Duodenal mucosa (tissue), 2 donors: Measurements from ENCODE around the gene MGST2.
A peak's percentile ranks its signal among the peaks of the same experiment; 100 is the strongest.
"Not testable (repeated sequence)": the region's sequence is repeated elsewhere in the genome, so short reads cannot be mapped to it uniquely, and the experiment has no call there.

ENCODE experiments used
- H3K27ac ChIP-seq: one replicate; pipeline ENCODE4 v1.7.0; 2013; ENCODE audit warnings: low read depth, low read length
- H3K27me3 ChIP-seq, 2 donors: one replicate each; pipeline ENCODE4 v1.7.0; 2013; ENCODE audit warnings: low read length in 2 of 2, control low read depth in 1 of 2; ENCODE audit not compliant: insufficient read depth in 2 of 2, control insufficient read depth in 1 of 2
- H3K36me3 ChIP-seq, 2 donors: one replicate each; pipeline ENCODE4 v1.7.0; 2013; ENCODE audit warnings: low read length in 2 of 2, control low read depth in 1 of 2; ENCODE audit not compliant: insufficient read depth in 2 of 2, control insufficient read depth in 1 of 2
- H3K4me1 ChIP-seq, 2 donors: one replicate each; pipeline ENCODE4 v1.7.0; 2013; ENCODE audit warnings: low read length in 2 of 2, control low read depth in 1 of 2; ENCODE audit not compliant: insufficient read depth in 2 of 2, control insufficient read depth in 1 of 2
- H3K4me3 ChIP-seq, 2 donors: one replicate each; pipeline ENCODE4 v1.7.0; 2013; ENCODE audit warnings: low read length in 2 of 2, low read depth in 1 of 2
- H3K9ac ChIP-seq, 2 donors: one replicate each; pipeline ENCODE4 v1.7.0; 2013; ENCODE audit warnings: low read length in 2 of 2, low read depth in 1 of 2
- H3K9me3 ChIP-seq, 2 donors: one replicate each; pipeline ENCODE4 v1.7.0; 2013; ENCODE audit warnings: low read length in 2 of 2, control low read depth in 1 of 2; ENCODE audit not compliant: control insufficient read depth in 1 of 2

The MGST2 gene

GRCh38 chr4:139630126-139630495, 35.5 kb upstream of the MGST2 start:
- no peak overlapping the region for H3K4me3 ChIP-seq
- H3K27me3 ChIP-seq, result no peaks in the 10 kb centered on the region
- H3K27ac ChIP-seq, result no peak overlapping the region
- no peaks in the 10 kb centered on the region for H3K9me3 ChIP-seq
- no peaks in the 10 kb centered on the region for H3K36me3 ChIP-seq
- H3K9ac ChIP-seq, result no peak overlapping the region
- peaks cover 0 to 3% of the 10 kb centered on the region in 2 donors for H3K4me1 ChIP-seq

DNA sequence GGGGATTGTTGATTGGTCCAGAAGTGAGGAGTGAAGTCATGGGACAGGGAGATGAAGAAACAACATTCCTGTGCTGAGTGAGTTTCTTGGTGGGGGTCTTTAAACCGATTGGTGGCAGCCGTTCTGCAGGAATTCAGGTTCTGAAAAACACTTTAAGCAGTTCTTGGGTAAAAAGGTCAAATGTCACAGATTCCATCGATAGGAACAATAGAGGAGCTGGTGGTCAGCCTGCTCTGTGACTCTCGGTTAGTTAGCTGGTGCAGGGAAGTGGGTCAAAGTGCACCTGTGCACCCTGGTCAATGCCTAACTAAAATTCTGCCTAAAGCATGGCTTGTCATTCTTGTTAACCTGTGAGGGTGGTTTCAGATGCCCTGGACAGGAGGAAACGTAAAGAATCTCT, 34.6 kb upstream of the MGST2 start:
- H3K4me1 ChIP-seq, result peaks cover 0 to 3% of the 10 kb centered on the region in 2 donors
- H3K27ac ChIP-seq, result no peak overlapping the region
- H3K27me3 ChIP-seq, result no peaks in the 10 kb centered on the region
- H3K36me3 ChIP-seq, result no peaks in the 10 kb centered on the region
- H3K4me3 ChIP-seq, result no peak overlapping the region
- H3K9ac ChIP-seq, result no peak overlapping the region
- H3K9me3 ChIP-seq, result no peaks in the 10 kb centered on the region

DNA sequence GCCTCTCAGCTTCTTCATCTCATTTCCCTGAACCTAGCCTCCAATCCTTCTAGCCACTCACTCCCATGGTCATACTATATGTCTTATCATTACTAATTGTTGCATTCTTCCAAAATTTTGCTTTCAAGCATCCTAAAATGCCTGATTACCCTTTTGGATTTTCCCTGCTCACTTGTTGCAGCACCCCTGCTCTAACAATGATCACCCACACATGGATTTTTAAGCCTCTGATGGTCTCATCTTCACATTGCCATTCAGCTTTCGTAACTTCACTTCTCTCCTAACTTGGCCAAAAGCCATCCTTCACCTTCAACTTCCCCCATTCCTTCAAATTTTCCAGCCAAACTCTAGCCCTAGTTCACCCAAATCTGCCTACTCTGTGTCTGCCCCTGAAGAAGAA, 33.8 kb upstream of the MGST2 start:
- no peak overlapping the region for H3K4me3 ChIP-seq
- H3K27ac ChIP-seq, result no peak overlapping the region
- no peaks in the 10 kb centered on the region for H3K9me3 ChIP-seq
- H3K36me3 ChIP-seq, result no peaks in the 10 kb centered on the region
- H3K9ac ChIP-seq, result no peak overlapping the region
- peaks cover 0 to 3% of the 10 kb centered on the region in 2 donors for H3K4me1 ChIP-seq
- no peaks in the 10 kb centered on the region for H3K27me3 ChIP-seq

DNA sequence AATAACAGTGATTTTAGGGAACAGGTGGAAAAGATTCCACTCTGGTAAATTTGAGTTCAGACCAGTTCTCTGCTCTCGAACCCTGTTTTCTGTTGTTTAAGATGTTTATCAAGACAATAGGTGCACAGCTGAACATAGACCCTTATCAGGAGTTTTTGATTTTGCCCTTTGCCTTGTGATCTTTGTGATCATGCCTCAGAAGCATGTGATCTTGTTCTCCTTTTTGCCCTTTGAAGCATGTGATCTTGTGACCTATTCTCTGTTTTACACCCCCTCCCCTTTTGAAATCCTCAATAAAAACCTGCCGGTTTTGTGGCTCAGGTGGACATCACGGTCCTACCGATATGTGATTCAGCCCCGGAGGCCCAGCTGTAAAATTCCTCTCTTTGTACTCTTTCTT, 32.9 kb upstream of the MGST2 start:
- not testable (repeated sequence) for H3K36me3 ChIP-seq, H3K9ac ChIP-seq, H3K9me3 ChIP-seq, H3K4me1 ChIP-seq, H3K27me3 ChIP-seq, H3K4me3 ChIP-seq, H3K27ac ChIP-seq

- Histone ChIP-seq H3K27me3 (no peaks in the 10 kb centered on the region), H3K4me3 (peak overlapping the region; percentile 41 to 55), H3K27ac (no peak overlapping the region), H3K4me1 (peaks cover 0 to 3% of the 10 kb centered on the region in 2 donors), H3K9ac (peak overlapping the region in 1 of 2 donors; percentile 25), H3K9me3 (peaks cover 0 to 2% of the 10 kb centered on the region in 2 donors), H3K36me3 (no peaks in the 10 kb centered on the region)
Observed at GRCh38 chr4:139633195-139633594, 32.4 kb upstream of the MGST2 start.

DNA sequence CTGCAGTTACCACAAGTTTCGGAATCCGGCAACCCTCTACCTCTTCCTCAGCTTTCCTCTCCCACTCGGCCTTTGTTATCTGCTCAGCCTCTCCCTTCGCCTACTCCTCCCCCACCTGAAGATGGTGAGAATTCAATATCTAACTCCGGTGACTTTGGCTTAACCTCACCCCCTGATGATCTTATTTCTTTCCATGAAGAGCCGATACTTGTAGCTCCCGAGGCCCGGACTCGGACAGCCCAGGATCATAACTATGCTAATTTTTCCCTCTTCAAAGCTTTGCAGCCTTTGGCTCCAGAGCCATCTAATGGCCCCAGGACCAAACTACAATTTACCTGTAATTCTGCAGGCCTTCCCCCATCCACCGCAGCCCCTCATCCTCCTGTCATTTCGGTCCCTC, 32.0 kb upstream of the MGST2 start:
- peaks cover under 1 to 7% of the 10 kb centered on the region in 2 donors for H3K9me3 ChIP-seq
- H3K27me3 ChIP-seq, result no peaks in the 10 kb centered on the region
- peak overlapping the region; percentile 41 to 55 for H3K4me3 ChIP-seq
- no peaks in the 10 kb centered on the region for H3K36me3 ChIP-seq
- peaks cover 0 to 1% of the 10 kb centered on the region in 2 donors for H3K4me1 ChIP-seq
- peak overlapping the region in 1 of 2 donors; percentile 25 for H3K9ac ChIP-seq
- no peak overlapping the region for H3K27ac ChIP-seq

DNA sequence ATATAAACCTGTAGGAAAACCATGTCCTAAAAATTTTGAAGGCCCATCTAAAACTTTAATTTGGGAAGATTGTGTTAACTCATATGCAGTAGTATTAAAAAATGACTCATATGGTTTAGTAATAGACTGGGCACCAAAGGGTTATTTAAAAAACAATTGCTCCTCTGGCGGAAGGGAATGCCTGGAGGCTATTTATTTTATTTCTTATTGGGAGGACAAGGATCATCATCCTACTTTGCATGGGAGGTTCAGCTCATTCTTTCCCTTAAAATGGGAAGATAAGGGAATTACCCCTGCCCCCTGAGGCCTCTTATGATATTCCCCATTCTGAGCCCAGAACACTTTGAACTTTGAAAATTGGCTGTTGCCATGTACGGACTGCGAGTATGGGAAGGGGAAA, 29.7 kb upstream of the MGST2 start:
- Histone ChIP-seq H3K9me3 (peaks cover 4 to 13% of the 10 kb centered on the region in 2 donors), H3K27me3 (no peaks in the 10 kb centered on the region), H3K36me3 (no peaks in the 10 kb centered on the region), H3K4me3 (no peak overlapping the region), H3K4me1 (no peaks in the 10 kb centered on the region), H3K9ac (no peak overlapping the region), H3K27ac (no peak overlapping the region)

- H3K4me1 ChIP-seq, H3K36me3 ChIP-seq, H3K27ac ChIP-seq, H3K9ac ChIP-seq, H3K27me3 ChIP-seq, H3K4me3 ChIP-seq: not testable (repeated sequence)
- peaks cover 4 to 13% of the 10 kb centered on the region in 2 donors for H3K9me3 ChIP-seq
Observed at GRCh38 chr4:139638306-139638705, 27.3 kb upstream of the MGST2 start.

GRCh38 chr4:139639654-139640053, 26.0 kb upstream of the MGST2 start:
- H3K4me3 ChIP-seq, result no peak overlapping the region
- H3K9me3 ChIP-seq, result peaks cover 4 to 13% of the 10 kb centered on the region in 2 donors
- no peaks in the 10 kb centered on the region for H3K4me1 ChIP-seq
- H3K36me3 ChIP-seq, result no peaks in the 10 kb centered on the region
- no peaks in the 10 kb centered on the region for H3K27me3 ChIP-seq
- H3K9ac ChIP-seq, result no peak overlapping the region
- no peak overlapping the region for H3K27ac ChIP-seq

DNA sequence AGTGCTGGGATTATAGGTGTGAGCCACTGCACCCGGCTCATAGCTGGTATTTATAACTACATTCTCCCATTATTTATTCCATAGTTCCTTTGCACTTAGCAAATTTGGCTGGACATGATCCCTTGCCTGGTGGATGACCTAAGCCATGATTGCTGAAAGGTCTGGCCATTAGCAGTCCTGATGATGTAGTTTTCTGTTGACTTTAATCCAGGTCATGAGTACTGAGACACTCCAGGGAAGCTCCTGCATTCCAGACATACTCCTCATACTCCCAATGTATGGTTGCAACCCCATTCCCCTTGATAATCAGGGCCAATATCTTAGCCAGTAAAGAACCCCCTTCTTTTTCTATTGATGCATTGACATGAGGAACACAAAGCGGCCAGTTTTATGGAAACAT, 24.4 kb upstream of the MGST2 start:
- H3K9ac ChIP-seq, result no peak overlapping the region
- no peak overlapping the region for H3K27ac ChIP-seq
- H3K27me3 ChIP-seq, result no peaks in the 10 kb centered on the region
- H3K4me1 ChIP-seq, result no peaks in the 10 kb centered on the region
- H3K36me3 ChIP-seq, result no peaks in the 10 kb centered on the region
- H3K9me3 ChIP-seq, result peaks cover 4 to 13% of the 10 kb centered on the region in 2 donors
- no peak overlapping the region for H3K4me3 ChIP-seq

- no peak overlapping the region for H3K4me3 ChIP-seq
- no peak overlapping the region for H3K9ac ChIP-seq
- H3K27me3 ChIP-seq, result no peaks in the 10 kb centered on the region
- H3K27ac ChIP-seq, result no peak overlapping the region
- no peaks in the 10 kb centered on the region for H3K36me3 ChIP-seq
- H3K9me3 ChIP-seq, result peaks cover 4 to 13% of the 10 kb centered on the region in 2 donors
- no peaks in the 10 kb centered on the region for H3K4me1 ChIP-seq
Observed at GRCh38 chr4:139642364-139642763, 23.3 kb upstream of the MGST2 start.
